ENCODE results near the gene TNFAIP3. TPM values are rescaled to one million over a fixed set of nuclear protein-coding genes. Genes with fewer than 3 reads are reported as not detected.

TNFAIP3 gene
- total RNA-seq, 4 donors from 2014 or later = 14.4 to 36.2 (median 19.6) TPM

- intact Hi-C loops (cut with DNase I; ENCODE audit: low total_unique reads) = no loop called here
- H3K9me3 ChIP-seq = no peaks in the 10 kb centered on the region
- H3K27ac ChIP-seq = no peak overlapping the region
- no peak for DNase-seq
- H3K36me3 ChIP-seq = no peaks in the 10 kb centered on the region
- no peaks in the 10 kb centered on the region for H3K27me3 ChIP-seq
- no peaks in the 10 kb centered on the region for H3K4me1 ChIP-seq
- TF ChIP-seq POLR2A (IDR thresholded peaks at IDR 0.05) (no peak), CTCF (IDR thresholded peaks at IDR 0.05) (no peak)
- H3K4me3 ChIP-seq = no peak overlapping the region
These were observed 44.7 kb downstream of the TNFAIP3 start for GRCh38 chr6:137911675-137912191.

- no peaks in the 10 kb centered on the region for H3K9me3 ChIP-seq
- H3K4me1 ChIP-seq = no peaks in the 10 kb centered on the region
- no peak overlapping the region for H3K27ac ChIP-seq
- no peaks in the 10 kb centered on the region for H3K27me3 ChIP-seq
- H3K36me3 ChIP-seq = no peaks in the 10 kb centered on the region
- no peak for TF ChIP-seq CTCF (IDR thresholded peaks at IDR 0.05)
- TF ChIP-seq POLR2A (IDR thresholded peaks at IDR 0.05) = no peak
- no peak overlapping the region for H3K4me3 ChIP-seq
- intact Hi-C loops (cut with DNase I; ENCODE audit: low total_unique reads) = no loop called here
- DNase-seq = no peak
These were observed 45.8 kb downstream of the TNFAIP3 start for GRCh38 chr6:137912813-137913212.

GRCh38 chr6:137913434-137913833 is 46.4 kb downstream of the TNFAIP3 start:
- TF ChIP-seq POLR2A (IDR thresholded peaks at IDR 0.05) (no peak), CTCF (IDR thresholded peaks at IDR 0.05) (no peak)
- no peak for DNase-seq
- H3K9me3 ChIP-seq = no peaks in the 10 kb centered on the region
- no peaks in the 10 kb centered on the region for H3K4me1 ChIP-seq
- intact Hi-C loops (cut with DNase I; ENCODE audit: low total_unique reads) = no loop called here
- H3K27ac ChIP-seq = no peak overlapping the region
- H3K36me3 ChIP-seq = no peaks in the 10 kb centered on the region
- H3K4me3 ChIP-seq = no peak overlapping the region
- H3K27me3 ChIP-seq = no peaks in the 10 kb centered on the region

GRCh38 chr6:137913996-137914529 is 47.0 kb downstream of the TNFAIP3 start:
- Histone ChIP-seq H3K4me1 (no peaks in the 10 kb centered on the region), H3K36me3 (no peaks in the 10 kb centered on the region), H3K9me3 (no peaks in the 10 kb centered on the region), H3K4me3 (no peak overlapping the region), H3K27me3 (no peaks in the 10 kb centered on the region), H3K27ac (no peak overlapping the region)
- no peak for TF ChIP-seq CTCF (IDR thresholded peaks at IDR 0.05)
- TF ChIP-seq POLR2A (IDR thresholded peaks at IDR 0.05) = no peak
- DNase-seq = no peak
- intact Hi-C loops (cut with DNase I; ENCODE audit: low total_unique reads) = no loop called here

GRCh38 chr6:137914530-137915193 is 47.6 kb downstream of the TNFAIP3 start:
- Histone ChIP-seq H3K4me1 (no peaks in the 10 kb centered on the region), H3K27me3 (no peaks in the 10 kb centered on the region), H3K9me3 (no peaks in the 10 kb centered on the region), H3K36me3 (no peaks in the 10 kb centered on the region), H3K27ac (no peak overlapping the region), H3K4me3 (no peak overlapping the region)
- DNase-seq = no peak
- TF ChIP-seq POLR2A (IDR thresholded peaks at IDR 0.05) (no peak), CTCF (IDR thresholded peaks at IDR 0.05) (no peak)
- intact Hi-C loops (cut with DNase I; ENCODE audit: low total_unique reads) = no loop called here

Measured in uterus (tissue), 4 donors.